Upper lobe of left lung (tissue), 4 donors: ENCODE results near the gene GRB10.

Source experiments
- POLR2A ChIP-seq, 4 donors: fragments of 450-650 bp; IDR thresholded peaks; one replicate each; pipeline ENCODE4 v1.5.1; 2016 to 2017; ENCODE audit warnings: antibody characterized with exemption in 4 of 4, mild to moderate bottlenecking in 2 of 4
- TF ChIP-seq, protein P1 (sequence below), 6 experiments: fragments of 450-650 bp in 4 of 6; fragments of 200-600 bp in 2 of 6; sonication (generic) in 2 of 6; IDR thresholded peaks; one replicate each; pipeline ENCODE4 v1.5.1; 2016 to 2019; ENCODE audit warnings: antibody characterized with exemption in 6 of 6

DNA sequence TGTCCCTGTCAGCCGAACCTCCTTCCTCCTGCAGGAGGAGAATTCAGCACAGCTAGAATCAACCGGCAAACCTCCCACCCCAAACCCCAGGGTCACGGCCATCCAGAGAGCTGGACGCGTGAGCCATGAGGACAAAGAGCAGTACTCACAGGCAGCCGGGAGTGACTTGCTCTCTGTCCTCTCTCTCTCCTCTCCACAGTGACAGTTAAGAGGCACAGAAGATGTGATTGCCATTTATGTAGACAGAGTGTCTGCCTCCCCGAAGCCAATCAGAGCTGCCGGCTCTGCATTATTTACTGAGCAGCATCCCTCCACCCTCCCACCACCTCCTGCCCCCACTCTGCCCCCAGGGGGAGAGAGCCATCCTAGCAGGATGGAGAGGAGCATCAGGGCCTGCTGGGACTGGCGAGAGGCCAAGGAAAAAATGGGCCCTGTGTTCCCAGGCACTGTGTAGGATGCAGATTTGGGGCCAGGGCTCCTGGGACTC is 221.8 kb downstream of the GRB10 start:
- no peak for TF ChIP-seq POLR2A (IDR thresholded peaks at IDR 0.05)
- TF ChIP-seq, protein P1, sequence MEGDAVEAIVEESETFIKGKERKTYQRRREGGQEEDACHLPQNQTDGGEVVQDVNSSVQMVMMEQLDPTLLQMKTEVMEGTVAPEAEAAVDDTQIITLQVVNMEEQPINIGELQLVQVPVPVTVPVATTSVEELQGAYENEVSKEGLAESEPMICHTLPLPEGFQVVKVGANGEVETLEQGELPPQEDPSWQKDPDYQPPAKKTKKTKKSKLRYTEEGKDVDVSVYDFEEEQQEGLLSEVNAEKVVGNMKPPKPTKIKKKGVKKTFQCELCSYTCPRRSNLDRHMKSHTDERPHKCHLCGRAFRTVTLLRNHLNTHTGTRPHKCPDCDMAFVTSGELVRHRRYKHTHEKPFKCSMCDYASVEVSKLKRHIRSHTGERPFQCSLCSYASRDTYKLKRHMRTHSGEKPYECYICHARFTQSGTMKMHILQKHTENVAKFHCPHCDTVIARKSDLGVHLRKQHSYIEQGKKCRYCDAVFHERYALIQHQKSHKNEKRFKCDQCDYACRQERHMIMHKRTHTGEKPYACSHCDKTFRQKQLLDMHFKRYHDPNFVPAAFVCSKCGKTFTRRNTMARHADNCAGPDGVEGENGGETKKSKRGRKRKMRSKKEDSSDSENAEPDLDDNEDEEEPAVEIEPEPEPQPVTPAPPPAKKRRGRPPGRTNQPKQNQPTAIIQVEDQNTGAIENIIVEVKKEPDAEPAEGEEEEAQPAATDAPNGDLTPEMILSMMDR (IDR thresholded peaks at IDR 0.05) = no peak
